Mammary epithelial cell (primary cell): Measurements from ENCODE around the gene LIN37.

ENCODE experiments used
- CTCF ChIP-seq, 2 donors: IDR thresholded peaks in 1 of 2; conservative IDR thresholded peaks in 1 of 2; 2 replicates each; pipeline ENCODE4 v1.5.1; 2011 to 2012; ENCODE audit warnings: inconsistent platforms in 2 of 2, low read length in 2 of 2, mild to moderate bottlenecking in 2 of 2, control low read depth in 1 of 2, low read depth in 1 of 2; ENCODE audit not compliant: insufficient read depth in 1 of 2; ENCODE audit errors: extremely low read depth in 1 of 2
- EZH2 ChIP-seq: IDR thresholded peaks from 2 replicates; pipeline ENCODE4 v1.6.1; 2012; ENCODE audit warnings: low read length, inconsistent platforms, borderline replicate concordance

- TF ChIP-seq CTCF (conservative IDR thresholded peaks at IDR 0.05 in 1 of 2, IDR thresholded peaks at IDR 0.05 in 1 of 2; ENCODE audit: extremely low read depth in 1 of 2, insufficient read depth in 1 of 2, low read depth in 1 of 2, low read length in 2 of 2) (no peak), EZH2 (no peak)
These were observed 8.9 kb downstream of the LIN37 start for GRCh38 chr19:35757231-35757748.
